ENCODE results near the gene RNF26.

DNA sequence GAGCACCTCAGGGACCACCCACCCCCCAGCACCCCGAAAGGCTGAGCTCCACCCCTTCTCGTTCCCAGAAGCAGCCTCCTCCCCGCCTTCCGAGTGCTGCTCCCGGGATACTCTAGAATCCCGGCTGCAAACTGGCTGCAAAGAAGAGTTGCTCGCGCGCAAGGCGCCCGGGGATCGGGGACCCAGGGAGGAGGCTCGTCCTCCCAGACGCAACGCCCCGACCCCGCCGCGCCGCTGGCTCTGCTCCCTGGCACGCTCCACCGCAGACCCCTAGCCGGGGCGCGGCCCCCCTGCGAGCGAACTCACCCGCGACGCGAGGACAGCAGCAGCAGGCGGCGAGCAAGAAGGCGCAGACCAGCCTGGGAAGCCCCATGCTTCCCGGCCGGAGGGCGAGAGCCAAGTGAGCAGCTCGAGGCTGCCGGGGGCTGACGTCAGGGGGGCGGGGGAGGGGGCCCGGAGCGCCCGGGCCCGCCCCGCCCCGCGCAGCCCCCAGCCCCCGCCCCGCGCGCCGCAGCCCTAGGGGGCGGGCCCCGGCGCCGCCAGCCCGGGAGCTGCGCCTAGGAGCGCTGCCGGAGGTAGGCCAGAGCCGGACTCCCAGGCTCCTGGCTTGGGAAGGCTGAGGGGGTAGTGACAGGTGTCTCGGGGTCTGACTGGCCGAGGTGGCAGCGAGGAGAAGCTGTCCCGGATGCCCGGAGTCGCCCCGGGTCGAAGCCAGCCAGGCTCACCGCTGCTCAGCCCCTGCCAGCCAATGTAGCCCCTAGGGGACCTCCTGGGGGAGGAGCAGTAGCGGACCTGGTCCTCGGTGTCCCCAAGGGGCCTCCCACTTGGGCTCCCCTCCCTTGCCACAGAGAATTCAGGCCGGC lies 17.4 kb upstream of the RNF26 start, which contains the start of gene MCAM:
- TF ChIP-seq YY1 (IDR thresholded peaks at IDR 0.05; ENCODE audit: low read depth) (no peak), CTCF (IDR thresholded peaks at IDR 0.05) (no peak)
